Myocyte (in vitro differentiated cells): ENCODE data around the gene SH3PXD2A. TPM values are rescaled to one million over a fixed set of nuclear protein-coding genes. Genes with fewer than 3 reads are reported as not detected.

ENCODE experiments used
- DNase-seq: peaks from one replicate; pipeline ENCODE4 v3.0.0-alpha.2; 2012; ENCODE audit warnings: low read depth
- total RNA-seq: library from RNA; depleted of rRNA; stranded (reverse); fragments of >200 nt; gene quantifications from 2 replicates; pipeline ENCODE4 v1.2.3, GENCODE V29; 2014

Gene SH3PXD2A
- total RNA-seq, 1 donor from 2014 or later, result 38.8 TPM

DNA sequence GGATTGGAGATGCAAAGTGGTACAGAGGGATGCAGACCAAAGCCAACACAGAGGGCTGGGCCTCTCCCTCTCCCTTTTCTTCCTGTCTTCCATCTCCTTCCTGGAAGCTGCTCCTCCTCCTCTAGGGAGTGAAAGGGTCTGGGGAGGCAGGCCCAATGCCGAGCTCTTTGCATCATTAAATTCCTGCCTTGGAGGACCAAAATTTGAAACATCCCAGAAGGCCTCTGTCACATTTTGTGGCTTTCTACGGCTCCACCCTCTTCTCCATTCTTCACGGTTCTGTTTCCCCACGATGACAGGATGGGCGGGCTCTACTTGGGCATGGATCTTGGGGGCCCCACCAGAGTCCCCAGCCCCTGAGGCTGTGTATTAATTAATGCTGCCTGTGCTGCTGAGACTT lies 285.5 kb downstream of the SH3PXD2A start:
- DNase-seq, result no peak

DNA sequence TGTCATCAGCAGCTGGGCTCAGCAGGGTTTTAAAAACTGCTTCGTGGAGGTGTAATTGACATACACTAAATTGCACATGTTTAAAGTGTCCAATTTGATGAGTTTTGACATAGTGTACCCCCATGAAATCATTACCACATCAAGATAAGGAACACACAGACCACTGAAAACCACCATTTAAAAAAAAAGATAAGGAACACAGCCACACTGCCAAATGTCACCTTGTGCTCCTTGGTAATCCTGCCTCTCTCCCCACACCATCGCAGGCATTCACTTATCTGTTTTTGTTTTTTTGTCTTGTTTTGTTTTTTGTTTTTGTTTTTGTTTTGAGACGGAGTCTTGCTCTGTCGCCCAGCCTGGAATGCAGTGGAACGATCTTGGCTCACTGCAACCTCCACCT lies 286.9 kb downstream of the SH3PXD2A start:
- no peak for DNase-seq

DNA sequence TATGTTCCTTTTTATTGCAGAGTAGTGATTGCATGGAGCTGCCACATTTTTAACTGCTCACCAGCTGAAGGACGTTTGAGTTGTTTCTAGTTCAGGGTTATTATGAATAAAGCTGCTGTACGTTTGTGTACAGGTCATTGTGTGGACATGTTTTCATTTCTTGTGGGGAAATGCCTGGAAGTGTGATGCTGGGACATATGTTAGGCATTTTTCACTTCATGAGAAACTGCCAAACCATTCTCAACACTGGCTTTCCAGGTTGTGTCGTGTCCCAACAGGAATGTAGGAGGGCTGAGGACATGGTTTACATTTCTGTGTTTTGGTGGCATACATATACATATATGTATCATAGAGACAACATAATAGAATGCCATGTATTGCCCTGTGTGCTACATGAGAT lies 288.8 kb downstream of the SH3PXD2A start:
- DNase-seq, result no peak

DNA sequence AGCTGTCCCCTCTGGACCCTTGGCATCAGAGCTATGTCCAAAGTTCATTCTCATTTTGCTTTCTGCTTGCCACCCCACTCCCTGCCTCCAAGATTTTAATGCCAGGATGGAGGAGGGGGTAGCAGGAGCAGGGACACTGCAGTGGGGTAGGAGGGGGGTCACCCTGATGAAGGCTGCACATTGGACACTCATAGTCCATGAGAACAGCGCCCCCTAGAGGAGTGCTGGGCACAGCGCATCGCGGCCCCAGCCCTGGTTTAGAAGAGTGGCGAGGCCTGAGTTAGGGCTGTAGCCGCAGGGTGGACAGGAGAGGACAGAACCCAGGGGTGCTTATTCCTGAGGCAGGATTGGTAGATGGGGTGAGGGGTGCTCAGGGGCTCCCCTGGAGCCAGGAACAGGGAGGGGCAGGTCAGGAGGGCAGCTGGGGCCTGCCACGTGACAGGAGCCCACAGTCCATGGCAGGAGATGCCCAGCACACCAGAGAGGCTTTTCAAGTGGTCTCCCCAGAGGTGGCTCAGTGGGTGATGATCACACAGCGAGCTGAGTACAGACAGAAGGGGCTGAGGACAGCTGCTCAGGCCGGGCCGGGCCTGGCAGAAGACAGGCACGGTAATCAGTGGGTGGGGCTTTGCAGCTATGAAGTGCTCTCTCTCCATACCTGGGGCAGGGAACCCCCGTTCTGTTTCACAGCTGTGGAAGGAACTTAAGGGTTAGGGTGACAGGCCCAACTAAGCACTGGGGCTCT lies 290.4 kb downstream of the SH3PXD2A start:
- no peak for DNase-seq

GRCh38 chr10:103564116-103564501 lies 291.3 kb downstream of the SH3PXD2A start:
- peak; percentile 63 for DNase-seq

- no peak for DNase-seq
Measured at GRCh38 chr10:103563231-103564115, 291.9 kb downstream of the SH3PXD2A start.

GRCh38 chr10:103562383-103562782 lies 293.0 kb downstream of the SH3PXD2A start:
- no peak for DNase-seq

DNA sequence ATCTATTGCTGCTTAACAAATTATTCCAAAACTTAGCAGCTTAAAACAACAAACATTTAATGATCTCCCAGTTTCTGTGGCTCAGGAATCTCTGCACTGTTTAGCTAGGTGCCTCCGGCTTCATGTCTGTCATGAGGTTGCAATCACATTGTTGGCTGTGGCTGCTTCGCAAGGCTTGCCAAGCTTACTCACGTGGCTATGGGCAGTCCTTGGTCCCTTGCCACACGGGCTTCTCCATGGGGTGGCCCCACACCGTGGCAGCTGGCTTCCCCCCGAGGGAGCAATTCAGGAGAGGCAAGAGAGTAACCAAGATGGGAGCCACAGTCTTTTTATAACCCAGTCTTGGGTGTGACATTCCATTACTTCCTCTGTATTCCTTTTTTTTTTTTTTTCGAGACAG lies 294.5 kb downstream of the SH3PXD2A start:
- DNase-seq, result peak; percentile 90

GRCh38 chr10:103559776-103560175 lies 295.6 kb downstream of the SH3PXD2A start:
- DNase-seq, result no peak

DNA sequence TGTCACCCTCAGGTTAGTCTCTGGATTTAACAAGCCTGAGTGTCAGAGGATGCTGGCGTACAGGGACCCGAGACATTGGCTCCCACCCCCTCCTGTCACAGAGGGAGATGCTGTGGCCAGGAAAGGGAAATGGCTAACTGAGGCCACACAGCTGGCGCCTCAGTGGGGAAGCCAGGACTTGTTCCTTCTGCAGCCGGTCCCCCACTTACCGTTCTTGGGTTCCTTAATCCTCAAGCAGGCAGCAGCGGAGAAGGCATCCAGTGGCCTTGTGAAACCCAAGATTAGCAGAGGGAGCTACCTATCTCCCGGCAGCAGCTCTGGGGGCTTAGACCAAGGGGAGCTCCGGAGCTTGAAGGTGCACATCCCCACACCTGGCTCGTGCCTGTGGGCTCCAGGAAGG lies 296.5 kb downstream of the SH3PXD2A start:
- DNase-seq, result no peak

GRCh38 chr10:103557455-103557854 lies 297.9 kb downstream of the SH3PXD2A start:
- no peak for DNase-seq

- DNase-seq, result no peak
Measured at GRCh38 chr10:103556383-103557007, 298.9 kb downstream of the SH3PXD2A start.

GRCh38 chr10:103555712-103556111 lies 299.7 kb downstream of the SH3PXD2A start:
- DNase-seq, result no peak

DNA sequence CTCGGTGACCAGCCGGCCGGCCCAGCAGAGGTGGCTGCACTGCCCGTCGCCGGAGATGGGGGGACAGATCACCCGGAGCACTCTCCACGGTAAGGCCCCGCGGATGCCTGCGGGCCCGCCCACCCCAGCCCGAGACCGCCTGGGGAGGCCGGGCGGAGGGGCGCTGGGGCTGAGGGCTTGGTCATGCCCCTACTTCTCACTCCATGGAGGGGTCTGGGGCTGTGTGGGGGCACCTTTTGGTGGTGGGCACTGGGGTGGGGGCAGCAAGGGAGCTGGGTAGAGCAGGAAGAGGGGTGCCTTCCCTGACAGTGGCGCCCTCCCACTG lies 300.1 kb downstream of the SH3PXD2A start:
- DNase-seq, result no peak

DNA sequence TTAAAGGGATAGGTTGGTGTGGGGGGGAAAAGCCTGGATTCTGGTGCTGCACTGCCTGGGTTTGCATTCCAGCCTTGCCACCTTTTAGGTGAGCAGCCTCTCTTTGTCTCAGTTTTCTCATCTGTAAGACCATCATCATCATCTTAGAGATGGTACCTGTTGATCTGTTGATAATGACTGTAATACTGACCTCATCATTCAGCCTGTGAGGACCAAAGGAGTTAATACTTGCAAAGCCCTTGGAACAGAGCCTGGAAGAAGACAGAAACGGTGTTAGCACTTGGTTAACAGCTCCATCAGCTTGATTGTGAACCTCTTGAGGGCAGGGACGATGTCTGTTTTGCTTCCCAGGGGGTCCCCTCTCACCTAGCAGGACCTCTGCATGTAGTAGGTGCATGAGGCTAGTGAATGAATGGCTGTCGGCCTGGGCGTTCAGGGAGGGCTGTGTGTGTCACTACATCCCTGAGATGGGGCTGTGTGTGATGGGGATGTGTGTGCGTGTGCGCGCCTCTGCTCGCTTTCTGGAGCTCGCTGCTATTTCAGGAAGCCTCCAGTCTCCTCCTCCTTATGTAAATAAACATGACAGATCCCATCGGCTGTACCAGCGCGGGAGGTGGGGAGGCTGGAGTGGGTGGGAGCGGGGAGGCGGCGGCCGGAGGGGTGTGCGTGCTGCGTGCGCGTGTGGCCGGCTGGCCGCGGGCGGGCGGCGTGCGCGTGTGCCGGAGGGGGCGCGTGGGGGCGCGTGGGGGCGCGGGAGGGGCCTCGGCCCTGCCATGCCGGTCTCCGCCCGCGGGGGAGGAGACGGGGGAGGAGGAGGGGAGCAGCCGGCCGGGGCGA lies 300.7 kb downstream of the SH3PXD2A start:
- peak; percentile 70 for DNase-seq

DNA sequence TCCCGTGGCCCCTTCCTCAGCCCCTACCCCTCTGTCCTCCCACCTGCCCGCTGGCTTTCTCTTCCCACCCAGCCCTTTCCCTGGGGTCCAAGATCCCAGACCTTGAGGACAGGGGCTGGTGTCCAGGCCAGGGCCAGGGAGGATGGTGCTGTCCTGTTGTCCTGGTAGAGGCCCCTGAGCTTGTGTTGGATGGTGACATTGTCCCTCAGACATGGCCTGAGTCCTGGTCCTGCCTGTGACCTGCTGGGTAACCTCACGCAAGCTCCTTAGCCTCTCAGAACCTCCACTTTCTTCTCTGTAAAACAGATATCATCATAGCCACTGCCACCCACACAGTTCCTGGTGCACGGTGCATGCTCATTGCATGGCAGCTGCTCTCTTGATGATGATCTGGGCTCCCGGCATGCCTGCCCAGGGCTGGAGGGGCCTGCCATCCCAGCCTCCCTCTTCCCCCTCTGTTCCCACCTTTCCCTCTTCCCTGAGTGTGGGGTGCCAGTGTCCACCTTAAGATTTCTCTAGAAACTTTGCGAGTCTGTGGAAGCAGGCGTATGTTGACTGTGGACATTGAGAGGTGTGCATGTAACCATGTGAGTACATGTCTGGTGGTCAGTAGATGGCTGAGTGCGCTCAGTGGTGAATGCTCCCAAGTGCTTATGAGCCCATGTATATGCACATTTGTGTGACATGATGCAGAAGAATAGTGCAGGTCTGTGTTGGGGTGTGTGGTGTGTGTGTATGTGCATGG lies 301.5 kb downstream of the SH3PXD2A start:
- no peak for DNase-seq

GRCh38 chr10:103552856-103553742 lies 302.3 kb downstream of the SH3PXD2A start:
- DNase-seq, result no peak

DNA sequence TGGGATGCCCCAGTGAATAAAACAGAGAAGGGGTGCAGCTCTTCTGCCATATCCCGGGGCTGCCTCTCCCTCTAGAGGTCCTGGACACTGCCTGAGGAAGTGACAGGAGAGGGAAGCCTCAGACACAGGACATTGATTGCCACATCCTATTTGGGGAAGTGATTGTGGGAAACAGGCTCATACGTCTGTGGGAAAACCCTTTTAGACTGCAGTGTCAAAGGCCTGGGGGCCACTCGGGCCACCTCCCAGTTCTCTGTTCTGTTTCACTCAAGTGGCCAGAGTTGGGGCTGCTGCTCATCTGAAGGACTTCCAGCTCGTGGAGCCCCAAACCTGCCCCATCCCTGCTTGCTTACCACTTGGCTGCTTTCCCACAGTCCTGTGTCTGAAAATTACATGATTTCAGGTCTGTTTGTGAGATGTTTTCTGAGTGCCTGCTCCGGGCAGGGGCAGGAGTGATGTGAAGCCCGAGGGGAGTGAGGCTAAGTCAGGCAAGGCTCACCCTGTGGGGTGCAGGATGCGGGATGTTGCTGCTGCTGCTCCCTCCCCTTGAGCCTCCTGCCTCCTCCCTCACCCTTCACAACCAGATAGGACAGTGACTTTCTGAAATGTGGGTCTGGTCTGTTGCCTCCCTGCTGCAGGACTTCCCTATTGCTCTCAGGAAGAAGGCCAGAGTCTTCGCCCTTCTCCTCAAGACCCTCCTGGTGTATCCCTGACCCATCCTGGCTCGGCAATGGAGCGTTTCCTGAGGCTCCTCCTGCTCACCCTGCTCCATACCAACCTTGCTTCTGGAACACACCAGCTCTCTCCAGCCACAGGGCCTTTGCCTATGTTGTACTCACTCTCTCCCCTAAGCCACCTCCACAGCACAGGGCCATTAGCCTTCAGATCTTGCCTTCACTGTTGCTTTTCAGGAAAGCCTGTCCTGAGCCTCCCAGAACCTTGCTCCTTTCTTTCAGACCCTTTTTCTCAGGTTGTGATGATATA lies 303.5 kb downstream of the SH3PXD2A start:
- DNase-seq, result no peak
